EH (cell line): ENCODE measurements around the gene CAMK2B.
"Not testable (repeated sequence)": the region's sequence is repeated elsewhere in the genome, so short reads cannot be mapped to it uniquely, and the experiment has no call there.

Experiments
- DNase-seq: peaks from one replicate; pipeline ENCODE4 v3.0.0-alpha.2; 2015; ENCODE audit warnings: low read depth

CAMK2B gene

DNA sequence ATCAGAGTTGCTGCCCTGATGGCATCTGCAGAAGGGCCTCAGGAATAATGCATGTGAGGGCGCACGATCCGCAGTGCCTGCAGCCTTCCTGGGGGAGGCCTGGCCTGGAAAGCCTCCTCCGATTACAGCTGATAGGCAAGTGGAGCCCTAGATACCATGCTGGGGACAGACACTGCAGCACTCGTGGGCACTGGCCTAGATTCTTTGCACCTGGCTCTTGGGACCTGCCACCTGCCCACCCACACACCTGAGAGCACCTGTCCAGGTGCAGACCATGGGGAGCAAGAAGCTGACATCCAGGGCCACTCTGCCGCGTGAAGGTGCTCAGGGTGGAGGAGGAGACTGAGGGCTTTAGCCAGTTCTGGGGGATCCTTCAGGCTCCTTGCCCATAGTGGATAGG is 109.9 kb downstream of the CAMK2B start:
- DNase-seq, result no peak

GRCh38 chr7:44213877-44214388 is 111.5 kb downstream of the CAMK2B start:
- no peak for DNase-seq

DNA sequence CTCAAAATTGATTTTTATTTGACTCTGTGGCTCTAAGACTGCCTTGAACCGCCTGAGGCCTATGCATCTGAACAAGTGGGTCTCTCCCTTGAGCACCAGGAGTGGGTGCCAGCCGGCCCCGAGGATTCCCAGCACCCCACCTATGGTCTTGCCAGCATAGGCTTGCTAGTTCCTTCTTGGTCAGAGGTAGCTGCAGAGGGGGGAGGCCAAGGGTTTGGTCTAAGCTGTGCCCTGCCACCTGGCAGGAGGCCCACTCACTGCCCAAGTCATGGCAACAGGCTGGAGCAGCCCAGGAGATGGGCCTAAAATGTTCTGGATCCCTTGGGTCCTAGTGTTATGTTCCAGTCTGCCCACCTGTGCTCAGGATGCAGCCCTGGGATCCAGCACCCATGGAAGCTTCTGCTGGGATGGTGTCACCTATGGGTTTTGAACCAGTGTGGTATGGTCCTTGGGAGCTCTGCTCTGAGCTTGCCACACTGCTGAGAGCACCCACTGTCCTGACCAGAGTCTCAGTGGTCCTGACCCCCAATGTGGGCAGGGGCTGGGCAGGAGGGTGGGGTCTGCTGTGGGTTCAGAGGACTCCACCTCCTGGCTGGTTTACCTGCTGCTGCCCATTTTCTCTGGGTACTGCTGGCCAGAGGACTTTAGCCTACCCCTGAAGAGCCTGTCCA is 112.1 kb downstream of the CAMK2B start:
- DNase-seq, result no peak

DNA sequence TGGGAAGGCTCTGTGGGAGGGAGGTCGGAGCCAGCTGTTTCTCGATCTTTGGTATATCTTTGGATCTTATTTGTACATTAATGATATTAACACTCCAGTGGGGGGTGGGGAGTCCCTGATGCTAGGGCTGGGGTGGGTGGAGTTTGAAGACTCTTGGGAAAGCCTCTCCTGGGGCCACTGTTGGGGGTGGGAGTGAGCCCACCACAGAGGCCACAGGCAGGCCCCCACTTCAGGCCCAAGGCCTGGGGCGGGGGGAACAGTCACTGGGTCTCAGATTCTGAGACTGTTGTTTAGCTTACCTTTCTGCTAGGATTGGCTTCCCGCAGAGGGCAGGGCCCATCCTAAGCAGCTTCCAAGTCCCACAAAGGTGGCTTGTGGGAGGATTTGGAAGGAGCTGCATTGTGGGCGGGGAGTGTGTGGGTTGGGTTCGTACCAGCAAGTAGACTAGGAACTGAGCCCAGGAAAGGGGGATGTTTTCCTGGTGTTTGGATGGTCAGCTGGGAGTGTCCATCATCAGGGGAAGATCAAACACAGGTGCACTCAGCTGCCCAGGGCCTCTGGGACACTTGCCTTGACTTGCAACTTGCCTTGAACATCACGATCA is 112.7 kb downstream of the CAMK2B start:
- no peak for DNase-seq

DNA sequence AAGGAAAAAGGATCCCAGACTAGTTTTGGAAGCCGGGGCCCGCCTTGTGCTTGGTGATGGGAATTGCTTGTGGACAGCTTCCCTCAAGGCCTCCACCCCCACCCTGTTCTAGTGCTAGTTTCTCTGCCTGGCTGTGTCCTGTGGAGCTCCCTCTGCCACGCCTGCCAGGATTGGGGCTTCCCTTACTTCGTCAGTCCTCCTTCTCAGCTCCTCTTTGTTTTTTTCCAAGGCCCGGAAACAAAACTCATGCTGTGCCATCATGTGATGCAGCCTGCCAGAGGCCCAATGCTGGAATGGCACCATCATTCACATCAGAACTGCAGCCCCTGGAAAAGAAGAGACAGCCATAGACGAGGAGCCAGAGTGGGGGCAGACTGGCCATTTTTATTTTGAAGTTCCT is 113.4 kb downstream of the CAMK2B start:
- DNase-seq, result no peak

GRCh38 chr7:44211126-44211675 is 114.2 kb downstream of the CAMK2B start:
- DNase-seq, result no peak

GRCh38 chr7:44210107-44210506 is 115.3 kb downstream of the CAMK2B start:
- no peak for DNase-seq

GRCh38 chr7:44208085-44208484 is 117.3 kb downstream of the CAMK2B start:
- no peak for DNase-seq

- no peak for DNase-seq
These were observed 119.4 kb downstream of the CAMK2B start for GRCh38 chr7:44206008-44206407.

DNA sequence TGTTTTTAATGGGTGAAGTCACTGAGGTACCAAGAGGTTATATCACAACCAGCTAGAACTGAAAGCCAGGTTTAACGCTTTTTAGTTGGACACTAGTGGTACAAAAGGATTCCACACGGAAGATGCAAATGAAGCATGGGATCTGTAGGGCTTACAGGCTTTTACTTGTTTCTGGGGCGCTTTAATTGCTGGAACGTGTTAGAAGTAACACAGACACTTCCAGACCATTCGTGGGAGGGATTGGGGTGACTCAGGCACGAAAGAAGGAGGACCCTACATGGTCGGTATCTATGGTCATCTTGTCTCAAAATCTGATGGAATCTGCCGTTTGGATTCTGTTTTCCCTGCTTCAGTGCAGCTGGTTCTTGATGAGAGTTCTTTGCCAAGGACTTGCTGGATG is 123.6 kb downstream of the CAMK2B start:
- DNase-seq, result peak; percentile 37

DNA sequence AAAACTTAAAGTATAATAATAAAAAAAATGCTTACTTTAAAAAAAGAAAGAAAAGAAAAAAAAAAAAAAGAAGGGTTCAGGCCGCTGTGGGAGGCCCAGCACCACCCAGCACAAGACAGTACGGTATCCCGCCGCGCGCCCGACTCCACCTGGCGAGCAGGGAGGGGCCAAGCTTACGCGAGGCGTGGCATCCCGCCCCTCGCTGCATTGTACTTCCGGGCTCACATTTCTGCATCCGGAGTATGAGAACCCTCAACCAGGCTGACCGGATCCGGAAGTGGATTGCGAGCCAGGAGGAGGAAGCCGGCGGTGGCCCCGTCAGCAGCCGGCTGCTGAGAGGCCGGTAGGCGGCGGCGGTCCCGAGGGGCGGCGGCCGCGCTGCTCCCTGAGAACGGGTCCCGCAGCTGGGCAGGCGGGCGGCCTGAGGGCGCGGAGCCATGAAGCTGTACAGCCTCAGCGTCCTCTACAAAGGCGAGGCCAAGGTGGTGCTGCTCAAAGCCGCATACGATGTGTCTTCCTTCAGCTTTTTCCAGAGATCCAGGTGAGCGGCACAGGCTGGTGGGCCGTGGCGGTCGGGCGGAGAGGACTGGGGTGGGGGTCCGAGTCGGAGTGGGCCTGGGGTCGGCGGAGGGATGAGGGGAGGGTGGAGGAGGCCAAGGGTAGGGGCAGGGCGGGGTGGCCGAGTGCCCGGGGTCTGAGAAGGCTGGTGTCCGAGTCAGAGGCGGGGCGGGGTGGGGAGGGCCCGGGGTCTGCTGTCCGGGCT is 124.5 kb downstream of the CAMK2B start, which contains the start of gene YKT6:
Gene YKT6 (plus strand): TSS at position 280 of the 763 bp plus-strand sequence. CDS start 158 bp downstream, at position 438.
- DNase-seq, result peak; percentile 96

DNA sequence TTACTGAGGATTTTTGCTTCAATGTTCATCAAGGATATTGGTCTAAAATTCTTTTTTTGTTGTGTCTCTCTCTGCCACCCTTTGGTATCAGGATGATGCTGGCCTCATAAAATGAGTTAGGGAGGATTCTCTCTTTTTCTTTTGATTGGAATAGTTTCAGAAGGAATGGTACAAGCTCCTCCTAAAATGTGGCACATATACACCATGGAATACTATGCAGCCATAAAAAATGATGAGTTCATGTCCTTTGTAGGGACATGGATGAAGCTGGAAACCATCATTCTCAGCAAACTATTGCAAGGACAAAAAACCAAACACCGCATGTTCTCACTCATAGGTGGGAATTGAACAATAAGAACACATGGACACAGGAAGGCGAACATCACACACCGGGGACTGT is 125.2 kb downstream of the CAMK2B start:
- DNase-seq, result not testable (repeated sequence)

GRCh38 chr7:44197474-44197873 is 127.9 kb downstream of the CAMK2B start:
- DNase-seq, result no peak

- DNase-seq, result peak; percentile 69
These were observed 128.9 kb downstream of the CAMK2B start for GRCh38 chr7:44196450-44196872.

DNA sequence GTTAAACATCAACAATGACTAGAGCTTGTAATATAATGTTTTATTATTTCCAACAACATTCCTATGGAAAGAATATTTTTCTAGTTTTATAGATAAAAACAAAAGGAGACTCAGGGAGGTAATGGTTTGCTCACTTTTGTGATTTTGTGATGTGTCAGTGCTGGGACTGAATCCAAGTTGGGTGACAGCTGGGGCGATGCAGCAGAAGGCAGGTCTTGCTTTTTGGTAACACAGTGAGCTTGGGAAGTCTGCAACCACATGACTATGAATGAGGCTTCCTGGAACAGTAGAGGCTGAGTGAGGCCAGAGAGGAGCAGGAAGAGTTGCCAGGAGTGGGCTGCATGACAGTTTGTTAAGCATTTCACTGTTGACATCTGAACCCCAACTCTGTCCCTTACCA is 129.5 kb downstream of the CAMK2B start:
- no peak for DNase-seq

DNA sequence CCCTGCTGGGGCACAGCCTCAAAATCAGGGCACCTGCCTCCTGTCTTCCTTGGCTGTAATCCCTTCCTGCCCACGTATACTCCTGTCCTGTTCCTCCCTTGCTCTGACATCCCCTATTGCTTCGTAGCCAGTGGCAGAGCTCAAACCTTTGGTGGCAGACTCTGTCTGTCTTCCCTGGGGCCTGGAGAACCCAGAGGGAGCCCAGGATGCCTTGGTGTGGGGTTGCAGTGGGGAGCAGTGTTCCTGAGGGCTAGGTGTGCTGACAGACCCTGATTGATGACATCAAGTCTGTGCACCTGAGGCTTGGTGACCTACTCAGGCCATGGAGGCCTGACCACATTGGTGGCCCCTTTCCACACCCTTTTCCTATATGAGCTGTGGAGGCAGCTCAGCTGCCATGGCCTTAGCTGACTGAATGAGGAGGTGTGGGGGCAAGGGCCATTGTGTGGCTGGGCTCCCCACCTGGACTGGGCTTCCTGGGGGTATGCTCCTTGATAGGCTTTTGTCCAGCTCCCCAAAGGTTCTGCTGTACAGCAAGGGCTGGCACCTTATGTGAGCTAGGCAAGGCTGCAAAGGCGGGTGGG is 130.7 kb downstream of the CAMK2B start:
- no peak for DNase-seq

DNA sequence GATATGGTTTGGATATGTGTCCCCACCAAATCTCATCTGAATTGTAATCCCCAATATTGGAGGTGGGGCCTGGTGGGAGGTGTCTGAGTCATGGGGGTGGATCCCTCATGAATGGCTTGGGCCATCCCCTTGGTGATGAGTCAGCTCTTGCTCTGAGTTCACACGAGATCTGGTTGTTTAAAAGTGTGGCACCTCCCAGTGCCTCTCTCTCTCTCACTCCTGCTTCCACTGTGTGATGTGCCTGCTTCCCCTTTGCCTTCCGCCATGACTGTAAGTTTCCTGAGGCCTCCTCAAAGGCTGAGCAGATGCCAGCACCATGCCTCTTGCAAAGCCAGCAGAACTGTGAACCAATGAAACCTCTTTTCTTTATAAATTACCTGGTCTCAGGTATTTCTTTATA is 131.3 kb downstream of the CAMK2B start:
- DNase-seq, result peak; percentile 53

DNA sequence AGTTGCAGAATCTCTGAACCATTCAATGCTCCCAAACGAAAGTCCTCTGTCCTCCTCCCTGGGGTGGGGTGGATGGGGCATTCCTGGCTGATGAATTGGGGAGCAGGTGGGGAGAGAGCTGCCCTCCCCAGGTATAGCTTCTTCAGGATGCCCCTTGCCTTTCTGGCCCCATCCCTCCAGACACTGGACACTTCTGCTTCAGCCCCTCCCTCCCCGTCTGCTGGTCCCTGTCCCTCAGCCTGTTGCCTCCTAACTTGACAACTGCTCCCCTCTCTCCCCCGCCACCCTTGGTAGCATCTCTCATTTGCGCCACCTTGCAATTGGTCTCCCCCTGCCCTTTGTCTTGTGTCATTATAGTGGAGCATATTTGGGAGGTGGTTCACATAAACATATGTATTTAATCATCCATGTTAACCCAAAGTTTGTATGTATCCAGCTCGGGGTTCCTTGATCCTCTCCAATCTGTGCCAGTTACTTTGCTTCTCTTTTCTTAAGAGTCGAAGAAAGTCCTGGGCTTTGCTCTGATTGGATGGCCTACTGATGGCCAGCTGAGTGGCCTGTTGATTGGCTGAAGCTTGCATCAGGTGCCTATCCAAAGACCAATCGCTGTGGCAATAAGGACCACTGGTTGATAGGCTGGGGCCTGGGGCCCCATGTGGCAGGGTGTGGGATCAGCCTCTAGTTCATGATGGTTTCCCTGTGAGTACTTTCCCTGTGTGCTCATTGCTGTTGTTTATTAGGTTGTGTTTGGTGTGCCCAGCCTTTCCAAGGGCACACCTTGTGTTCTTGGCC is 132.2 kb downstream of the CAMK2B start:
- DNase-seq, result no peak

DNA sequence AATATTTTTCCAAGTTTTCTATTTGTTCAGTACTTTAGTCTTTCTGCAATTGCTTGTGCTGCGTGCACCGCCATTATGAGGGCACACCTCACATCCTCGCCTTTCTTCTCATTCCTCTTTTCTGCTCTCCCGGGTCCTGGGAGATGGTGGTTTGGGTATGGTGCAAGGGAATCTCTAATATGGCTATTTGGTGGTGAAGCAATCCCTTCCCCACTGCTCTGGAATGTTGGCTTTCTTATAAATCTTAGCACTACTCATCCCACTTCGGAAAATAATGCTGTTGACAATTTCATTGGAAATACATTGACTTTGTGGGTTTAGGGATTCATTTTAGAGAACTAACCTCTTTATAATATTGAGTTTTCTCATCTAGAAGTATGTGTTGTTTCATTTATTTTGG is 134.2 kb downstream of the CAMK2B start:
- DNase-seq, result peak; percentile 10

GRCh38 chr7:44189993-44190872 is 135.2 kb downstream of the CAMK2B start:
- DNase-seq, result no peak
